Astrocyte (in vitro differentiated cells and primary cell): ENCODE measurements around the gene PARVB.

ENCODE experiments used
- EZH2 ChIP-seq: IDR thresholded peaks from 2 replicates; pipeline ENCODE4 v1.6.1; 2012; ENCODE audit warnings: mild to moderate bottlenecking, low read length, inconsistent platforms; ENCODE audit not compliant: insufficient read depth
- TF ChIP-seq, protein P1 (sequence below): IDR thresholded peaks from 2 replicates; pipeline ENCODE4 v1.5.1; 2011; ENCODE audit warnings: low read depth, mild to moderate bottlenecking, inconsistent platforms, low read length, moderate library complexity; ENCODE audit not compliant: insufficient read depth

DNA sequence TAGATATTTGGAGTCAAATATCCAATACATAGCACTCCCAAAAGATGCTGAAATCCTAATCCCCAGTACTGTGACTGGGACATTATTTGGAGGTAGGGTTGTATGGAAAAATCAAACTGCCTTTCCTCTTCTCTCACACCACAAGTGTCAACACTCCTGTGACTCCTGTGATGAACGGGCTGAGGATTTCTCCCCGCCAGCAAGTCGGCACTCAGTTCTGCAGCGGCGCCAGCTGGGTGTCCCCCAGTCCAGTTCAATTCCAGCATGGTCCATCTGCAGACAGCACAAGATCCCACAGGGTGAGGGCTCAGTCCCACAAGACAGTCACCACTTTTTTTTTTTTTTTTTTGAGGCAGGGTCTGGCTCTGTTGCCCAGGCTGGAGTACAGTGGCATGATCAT, 4.3 kb upstream of the PARVB start:
- TF ChIP-seq, protein P1, sequence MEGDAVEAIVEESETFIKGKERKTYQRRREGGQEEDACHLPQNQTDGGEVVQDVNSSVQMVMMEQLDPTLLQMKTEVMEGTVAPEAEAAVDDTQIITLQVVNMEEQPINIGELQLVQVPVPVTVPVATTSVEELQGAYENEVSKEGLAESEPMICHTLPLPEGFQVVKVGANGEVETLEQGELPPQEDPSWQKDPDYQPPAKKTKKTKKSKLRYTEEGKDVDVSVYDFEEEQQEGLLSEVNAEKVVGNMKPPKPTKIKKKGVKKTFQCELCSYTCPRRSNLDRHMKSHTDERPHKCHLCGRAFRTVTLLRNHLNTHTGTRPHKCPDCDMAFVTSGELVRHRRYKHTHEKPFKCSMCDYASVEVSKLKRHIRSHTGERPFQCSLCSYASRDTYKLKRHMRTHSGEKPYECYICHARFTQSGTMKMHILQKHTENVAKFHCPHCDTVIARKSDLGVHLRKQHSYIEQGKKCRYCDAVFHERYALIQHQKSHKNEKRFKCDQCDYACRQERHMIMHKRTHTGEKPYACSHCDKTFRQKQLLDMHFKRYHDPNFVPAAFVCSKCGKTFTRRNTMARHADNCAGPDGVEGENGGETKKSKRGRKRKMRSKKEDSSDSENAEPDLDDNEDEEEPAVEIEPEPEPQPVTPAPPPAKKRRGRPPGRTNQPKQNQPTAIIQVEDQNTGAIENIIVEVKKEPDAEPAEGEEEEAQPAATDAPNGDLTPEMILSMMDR: no peak
- no peak for TF ChIP-seq EZH2
